K562 (cell line): ENCODE measurements around the gene CRLF1. TPM values are rescaled to one million over a fixed set of nuclear protein-coding genes. Genes with fewer than 3 reads are reported as not detected.

ENCODE experiments used
- BRF1 ChIP-seq: IDR thresholded peaks from 3 replicates; pipeline ENCODE4 v1.6.1; 2011; ENCODE audit warnings: borderline replicate concordance, mild to moderate bottlenecking; ENCODE audit not compliant: insufficient read length; ENCODE audit errors: extremely low read depth
- CBX5 ChIP-seq: IDR thresholded peaks from 2 replicates; pipeline ENCODE4 v1.6.1; 2014; ENCODE audit warnings: low read depth, borderline replicate concordance
- ESRRB ChIP-seq: fragments of 250-450 bp; sonication (Bioruptor Pico); IDR thresholded peaks from 2 replicates; pipeline ENCODE4 v1.5.0; 2020; ENCODE audit warnings: mild to moderate bottlenecking, moderate library complexity, borderline replicate concordance
- JUND ChIP-seq, 2 experiments: IDR thresholded peaks; 2 replicates in 1 of 2; 3 replicates in 1 of 2; pipeline ENCODE4 v1.6.1; 2011; ENCODE audit warnings: borderline replicate concordance in 2 of 2, low read depth in 2 of 2, low read length in 2 of 2, improper control_type of control experiment in 1 of 2, missing biosample characterization in 1 of 2, missing genetic modification characterization in 1 of 2, missing genetic modification reagents in 1 of 2
- MEF2A ChIP-seq: IDR thresholded peaks from 2 replicates; pipeline ENCODE4 v1.6.1; 2011; ENCODE audit warnings: low read depth, mild to moderate bottlenecking, low read length, moderate library complexity; ENCODE audit not compliant: control insufficient read depth
- MEIS2 ChIP-seq: fragments of 450-650 bp; IDR thresholded peaks from 2 replicates; pipeline ENCODE4 v1.6.1; 2014; ENCODE audit warnings: mild to moderate bottlenecking; ENCODE audit not compliant: partially characterized antibody
- NUFIP1 ChIP-seq: fragments of 450-650 bp; IDR thresholded peaks from 2 replicates; pipeline ENCODE4 v1.6.1; 2018; ENCODE audit not compliant: partially characterized antibody
- POLR2B ChIP-seq: fragments of 450-650 bp; IDR thresholded peaks from 2 replicates; pipeline ENCODE4 v1.6.1; 2018; ENCODE audit warnings: low read depth; ENCODE audit not compliant: partially characterized antibody
- SETDB1 ChIP-seq: IDR thresholded peaks from one replicate; pipeline ENCODE4 v1.6.1; 2012; ENCODE audit warnings: low read length, control low read depth, inconsistent platforms
- ZNF124 ChIP-seq: sonication (generic); formaldehyde crosslinking; IDR thresholded peaks from 2 replicates; pipeline ENCODE4 v1.8.1; 2022; ENCODE audit warnings: missing genetic modification reagents
- ZNF146 ChIP-seq: IDR thresholded peaks from one replicate; pipeline ENCODE4 v1.6.1; 2018; ENCODE audit warnings: missing compliant biosample characterization; ENCODE audit not compliant: unreplicated experiment
- ZNF165 ChIP-seq: fragments of 250-450 bp; sonication (Bioruptor Pico); IDR thresholded peaks from 2 replicates; pipeline ENCODE4 v1.4.0; 2020; ENCODE audit warnings: borderline replicate concordance
- ZNF41 ChIP-seq: fragments of 250-450 bp; sonication (Bioruptor Pico); conservative IDR thresholded peaks from 2 replicates; pipeline ENCODE4 v1.4.0; 2020; ENCODE audit warnings: mild to moderate bottlenecking
- ZNF445 ChIP-seq: fragments of 250-450 bp; sonication (Bioruptor Pico); IDR thresholded peaks from 2 replicates; pipeline ENCODE4 v1.4.0; 2020; ENCODE audit warnings: low read depth, mild to moderate bottlenecking, moderate library complexity
- ZNF561 ChIP-seq: fragments of 450-650 bp; formaldehyde crosslinking; conservative IDR thresholded peaks from 2 replicates; pipeline ENCODE4 v1.4.0; 2020; ENCODE audit warnings: mild to moderate bottlenecking, moderate library complexity
- ZNF583 ChIP-seq: fragments of 250-450 bp; sonication (Bioruptor Pico); IDR thresholded peaks from 2 replicates; pipeline ENCODE4 v1.4.0; 2020
- ZNF644 ChIP-seq: fragments of 200-800 bp; sonication (Bioruptor generic); IDR thresholded peaks from 2 replicates; pipeline ENCODE4 v1.6.1; 2016; ENCODE audit warnings: low read depth, missing genetic modification characterization, missing compliant biosample characterization
- ZNF717 ChIP-seq: fragments of 250-450 bp; sonication (Bioruptor Pico); IDR thresholded peaks from 2 replicates; pipeline ENCODE4 v1.5.0; 2021
- polyA plus RNA-seq, 8 experiments: library from polyadenylated mRNA; depleted of rRNA in 4 of 8; stranded (reverse) in 5 of 8; unstranded in 3 of 8; fragments of >200 nt; fragmentation: Nextera tagmentation in 2 of 8; fragmentation: Illumina TruSeq in 1 of 8; extraction: Ambion mirVana in 2 of 8; extraction: Trizol in 1 of 8; gene quantifications; 2 replicates each; pipeline versions ENCODE4 v1.2.1 to v1.2.3, GENCODE V29; 2011 to 2014; ENCODE audit warnings: inconsistent platforms in 1 of 8, missing spikeins in 1 of 8
- total RNA-seq, 7 experiments: library from RNA; depleted of rRNA in 6 of 7; stranded (reverse); fragments of >200 nt in 6 of 7; fragmentation: Illumina TruSeq in 2 of 7; extraction: Trizol in 2 of 7; gene quantifications; 2 replicates each; pipeline versions ENCODE4 v1.2.1 to v1.2.3, GENCODE V29; 2011 to 2021; ENCODE audit warnings: low replicate concordance in 1 of 7
- TF ChIP-seq, protein P1 (sequence below): fragments of 250-450 bp; sonication (Bioruptor Pico); IDR thresholded peaks from 2 replicates; pipeline ENCODE4 v1.8.0; 2022; ENCODE audit warnings: inconsistent platforms, mild to moderate bottlenecking, moderate library complexity, borderline replicate concordance
- TF ChIP-seq, protein P2 (sequence below): sonication (generic); formaldehyde crosslinking; IDR thresholded peaks from 2 replicates; pipeline ENCODE4 v1.9.0; 2022; ENCODE audit warnings: mild to moderate bottlenecking, missing genetic modification reagents
- TF ChIP-seq, protein P3 (sequence below): fragments of 250-450 bp; sonication (Bioruptor Pico); IDR thresholded peaks from 2 replicates; pipeline ENCODE4 v1.5.0; 2021; ENCODE audit warnings: mild to moderate bottlenecking, borderline replicate concordance
- TF ChIP-seq, protein P4 (sequence below): fragments of 250-450 bp; sonication (Bioruptor Pico); IDR thresholded peaks from 2 replicates; pipeline ENCODE4 v1.5.0; 2020; ENCODE audit warnings: mild to moderate bottlenecking

The CRLF1 gene
- total and polyA plus RNA-seq, 9 of the 15 experiments (the other 6 are each of a cell fraction or from before 2014, with no cell fraction given): 0.85 to 3.6 (median 1.7) TPM

DNA sequence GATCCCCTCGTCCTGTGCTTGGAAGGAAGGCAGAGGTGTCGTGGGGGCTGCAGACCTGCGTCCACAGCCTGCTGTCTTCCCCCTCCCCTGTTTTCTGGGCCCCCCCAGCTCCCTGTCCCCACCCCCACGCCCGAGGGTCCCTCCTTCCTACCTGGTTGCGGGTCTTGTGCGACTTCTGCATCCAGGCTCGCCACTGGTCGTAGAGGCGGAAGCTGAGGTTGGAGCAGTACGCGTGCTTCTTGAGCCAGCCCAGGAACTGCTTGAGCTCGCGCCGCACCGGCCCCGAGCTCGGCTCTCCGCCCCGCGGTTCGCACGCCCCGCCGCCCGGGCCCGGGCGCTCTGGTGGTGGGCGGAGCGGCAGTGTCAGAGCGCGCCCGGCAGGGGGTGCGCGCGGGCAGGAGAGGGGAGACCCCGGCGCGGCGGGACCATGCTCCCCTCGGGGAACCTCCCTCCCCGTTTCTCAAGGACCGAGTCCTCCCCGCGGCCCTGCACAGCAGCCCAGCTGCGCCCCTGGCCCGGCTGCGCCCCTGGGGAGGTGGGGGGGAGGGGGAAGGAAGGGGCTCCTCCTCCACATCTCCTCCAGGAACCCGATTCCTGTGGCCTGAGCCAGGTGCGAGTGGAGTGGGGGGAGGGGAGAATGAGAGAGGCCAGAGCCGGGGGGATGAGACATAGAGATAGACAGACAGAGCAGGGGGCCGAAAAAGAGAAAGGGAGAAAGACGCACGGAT is 12.3 kb downstream of the CRLF1 start (continued):
- TF ChIP-seq ESRRB (CRISPR knock-in tag) (no peak), MEF2A (no peak), SETDB1 (no peak), CBX5 (no peak), ZNF41 (CRISPR knock-in tag) (no peak), ZNF146 (CRISPR knock-in tag) (no peak), ZNF124 (CRISPR knock-in tag) (no peak), JUND (IDR thresholded peaks at IDR 0.05; ENCODE audit: borderline replicate concordance, low read depth, low read length) (no peak), JUND (tag; IDR thresholded peaks at IDR 0.05; ENCODE audit: borderline replicate concordance, low read depth, low read length) (no peak), POLR2B (no peak), MEIS2 (no peak), ZNF644 (tag) (no peak), NUFIP1 (no peak), ZNF445 (no peak), ZNF561 (CRISPR knock-in tag) (no peak), ZNF583 (no peak), ZNF717 (CRISPR knock-in tag) (no peak), ZNF165 (CRISPR knock-in tag) (no peak), BRF1 (no peak)
- TF ChIP-seq, protein P1, sequence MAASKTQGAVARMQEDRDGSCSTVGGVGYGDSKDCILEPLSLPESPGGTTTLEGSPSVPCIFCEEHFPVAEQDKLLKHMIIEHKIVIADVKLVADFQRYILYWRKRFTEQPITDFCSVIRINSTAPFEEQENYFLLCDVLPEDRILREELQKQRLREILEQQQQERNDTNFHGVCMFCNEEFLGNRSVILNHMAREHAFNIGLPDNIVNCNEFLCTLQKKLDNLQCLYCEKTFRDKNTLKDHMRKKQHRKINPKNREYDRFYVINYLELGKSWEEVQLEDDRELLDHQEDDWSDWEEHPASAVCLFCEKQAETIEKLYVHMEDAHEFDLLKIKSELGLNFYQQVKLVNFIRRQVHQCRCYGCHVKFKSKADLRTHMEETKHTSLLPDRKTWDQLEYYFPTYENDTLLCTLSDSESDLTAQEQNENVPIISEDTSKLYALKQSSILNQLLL (CRISPR knock-in tag): no peak
- TF ChIP-seq, protein P2, sequence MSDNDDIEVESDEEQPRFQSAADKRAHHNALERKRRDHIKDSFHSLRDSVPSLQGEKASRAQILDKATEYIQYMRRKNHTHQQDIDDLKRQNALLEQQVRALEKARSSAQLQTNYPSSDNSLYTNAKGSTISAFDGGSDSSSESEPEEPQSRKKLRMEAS (CRISPR knock-in tag): 0 out of 2 replicates have a peak, but pooled peaks have one; percentile 5
- TF ChIP-seq, protein P3, sequence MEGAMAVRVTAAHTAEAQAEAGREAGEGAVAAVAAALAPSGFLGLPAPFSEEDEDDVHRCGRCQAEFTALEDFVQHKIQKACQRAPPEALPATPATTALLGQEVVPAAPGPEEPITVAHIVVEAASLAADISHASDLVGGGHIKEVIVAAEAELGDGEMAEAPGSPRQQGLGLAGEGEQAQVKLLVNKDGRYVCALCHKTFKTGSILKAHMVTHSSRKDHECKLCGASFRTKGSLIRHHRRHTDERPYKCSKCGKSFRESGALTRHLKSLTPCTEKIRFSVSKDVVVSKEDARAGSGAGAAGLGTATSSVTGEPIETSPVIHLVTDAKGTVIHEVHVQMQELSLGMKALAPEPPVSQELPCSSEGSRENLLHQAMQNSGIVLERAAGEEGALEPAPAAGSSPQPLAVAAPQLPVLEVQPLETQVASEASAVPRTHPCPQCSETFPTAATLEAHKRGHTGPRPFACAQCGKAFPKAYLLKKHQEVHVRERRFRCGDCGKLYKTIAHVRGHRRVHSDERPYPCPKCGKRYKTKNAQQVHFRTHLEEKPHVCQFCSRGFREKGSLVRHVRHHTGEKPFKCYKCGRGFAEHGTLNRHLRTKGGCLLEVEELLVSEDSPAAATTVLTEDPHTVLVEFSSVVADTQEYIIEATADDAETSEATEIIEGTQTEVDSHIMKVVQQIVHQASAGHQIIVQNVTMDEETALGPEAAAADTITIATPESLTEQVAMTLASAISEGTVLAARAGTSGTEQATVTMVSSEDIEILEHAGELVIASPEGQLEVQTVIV: no peak
- TF ChIP-seq, protein P4, sequence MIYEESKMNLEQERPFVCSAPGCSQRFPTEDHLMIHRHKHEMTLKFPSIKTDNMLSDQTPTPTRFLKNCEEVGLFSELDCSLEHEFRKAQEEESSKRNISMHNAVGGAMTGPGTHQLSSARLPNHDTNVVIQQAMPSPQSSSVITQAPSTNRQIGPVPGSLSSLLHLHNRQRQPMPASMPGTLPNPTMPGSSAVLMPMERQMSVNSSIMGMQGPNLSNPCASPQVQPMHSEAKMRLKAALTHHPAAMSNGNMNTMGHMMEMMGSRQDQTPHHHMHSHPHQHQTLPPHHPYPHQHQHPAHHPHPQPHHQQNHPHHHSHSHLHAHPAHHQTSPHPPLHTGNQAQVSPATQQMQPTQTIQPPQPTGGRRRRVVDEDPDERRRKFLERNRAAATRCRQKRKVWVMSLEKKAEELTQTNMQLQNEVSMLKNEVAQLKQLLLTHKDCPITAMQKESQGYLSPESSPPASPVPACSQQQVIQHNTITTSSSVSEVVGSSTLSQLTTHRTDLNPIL (CRISPR knock-in tag): no peak
